Measurements from ENCODE around the gene PAMR1.

PAMR1 gene

GRCh38 chr11:35419184-35419829 is 106.1 kb downstream of the PAMR1 start, which contains the start of gene SLC1A2:
TSS of gene SLC1A2 (minus strand) at chr11:35419558. CDS start at chr11:35418966, 592 bp downstream.
- TF ChIP-seq, protein P1, sequence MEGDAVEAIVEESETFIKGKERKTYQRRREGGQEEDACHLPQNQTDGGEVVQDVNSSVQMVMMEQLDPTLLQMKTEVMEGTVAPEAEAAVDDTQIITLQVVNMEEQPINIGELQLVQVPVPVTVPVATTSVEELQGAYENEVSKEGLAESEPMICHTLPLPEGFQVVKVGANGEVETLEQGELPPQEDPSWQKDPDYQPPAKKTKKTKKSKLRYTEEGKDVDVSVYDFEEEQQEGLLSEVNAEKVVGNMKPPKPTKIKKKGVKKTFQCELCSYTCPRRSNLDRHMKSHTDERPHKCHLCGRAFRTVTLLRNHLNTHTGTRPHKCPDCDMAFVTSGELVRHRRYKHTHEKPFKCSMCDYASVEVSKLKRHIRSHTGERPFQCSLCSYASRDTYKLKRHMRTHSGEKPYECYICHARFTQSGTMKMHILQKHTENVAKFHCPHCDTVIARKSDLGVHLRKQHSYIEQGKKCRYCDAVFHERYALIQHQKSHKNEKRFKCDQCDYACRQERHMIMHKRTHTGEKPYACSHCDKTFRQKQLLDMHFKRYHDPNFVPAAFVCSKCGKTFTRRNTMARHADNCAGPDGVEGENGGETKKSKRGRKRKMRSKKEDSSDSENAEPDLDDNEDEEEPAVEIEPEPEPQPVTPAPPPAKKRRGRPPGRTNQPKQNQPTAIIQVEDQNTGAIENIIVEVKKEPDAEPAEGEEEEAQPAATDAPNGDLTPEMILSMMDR (IDR thresholded peaks at IDR 0.05; ENCODE audit: insufficient read depth, missing control alignments) = no peak
- DNase-seq (ENCODE audit: insufficient read length, low spot score) = no peak
- no peak for FAIRE-seq

GRCh38 chr11:35418282-35419183 is 106.9 kb downstream of the PAMR1 start:
- peak; percentile 19 for DNase-seq (ENCODE audit: insufficient read length, low spot score)
- FAIRE-seq = no peak
- TF ChIP-seq, protein P1 (IDR thresholded peaks at IDR 0.05; ENCODE audit: insufficient read depth, missing control alignments) = no peak

DNA sequence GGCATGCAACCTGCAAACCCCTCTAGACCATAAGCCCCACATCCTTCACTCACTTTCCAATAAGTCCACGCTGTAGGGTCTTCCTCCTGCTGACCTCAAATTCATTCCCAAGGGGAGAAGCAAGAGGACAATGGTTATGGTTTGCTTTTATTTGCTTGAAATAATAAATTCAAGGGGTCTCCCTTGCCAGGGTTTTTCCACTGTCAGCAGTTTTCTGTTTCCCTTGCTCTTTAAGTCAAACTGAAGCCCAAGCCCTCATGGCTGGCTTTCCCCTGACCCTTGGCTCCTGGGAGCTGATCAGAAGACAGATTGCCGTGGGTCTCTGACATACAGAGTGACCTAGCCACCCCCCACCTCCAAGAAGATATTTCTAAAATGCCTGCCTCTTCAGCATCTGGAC is 109.9 kb downstream of the PAMR1 start:
- DNase-seq (ENCODE audit: insufficient read length, low spot score) (no peak), FAIRE-seq (peak; percentile 46)
- TF ChIP-seq, protein P1 (IDR thresholded peaks at IDR 0.05; ENCODE audit: insufficient read depth, missing control alignments) = no peak

DNA sequence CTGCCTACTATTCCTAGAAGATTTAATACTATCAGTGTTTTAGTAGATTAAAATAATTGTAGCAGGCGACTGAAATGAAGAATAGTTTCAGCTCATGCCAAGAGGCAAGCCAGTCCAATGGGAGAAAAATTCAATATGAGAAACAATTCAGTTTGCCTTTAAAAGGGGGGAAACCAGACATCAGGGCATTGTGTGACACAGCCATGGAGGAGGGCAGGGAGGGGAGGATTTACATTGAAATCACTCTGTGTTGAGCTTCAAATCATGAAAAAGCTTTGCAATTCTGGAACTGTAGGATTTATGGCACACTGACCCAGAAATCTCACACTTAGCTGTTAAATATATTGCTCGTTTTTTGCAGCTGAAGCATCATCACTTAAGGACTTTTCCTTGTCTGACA is 110.6 kb downstream of the PAMR1 start:
- TF ChIP-seq, protein P1 (IDR thresholded peaks at IDR 0.05; ENCODE audit: insufficient read depth, missing control alignments) = no peak
- DNase-seq (ENCODE audit: insufficient read length, low spot score) (no peak), FAIRE-seq (peak; percentile 11)

GRCh38 chr11:35414311-35414710 is 111.1 kb downstream of the PAMR1 start:
- TF ChIP-seq, protein P1 (IDR thresholded peaks at IDR 0.05; ENCODE audit: insufficient read depth, missing control alignments) = no peak
- DNase-seq (ENCODE audit: insufficient read length, low spot score) (no peak), FAIRE-seq (no peak)

- TF ChIP-seq, protein P1 (IDR thresholded peaks at IDR 0.05; ENCODE audit: insufficient read depth, missing control alignments) = no peak
- FAIRE-seq (peak; percentile 82), DNase-seq (ENCODE audit: insufficient read length, low spot score) (no peak)
These were observed 111.8 kb downstream of the PAMR1 start for GRCh38 chr11:35413598-35413997.

All from D721Med (cell line).